SK-N-SH treated with all-trans-retinoic acid at 6 μM for 48 hours (cell line): ENCODE results near the gene SASH1.

Source experiments
- ARNTL ChIP-seq: fragments of 450-650 bp; formaldehyde crosslinking; IDR thresholded peaks from 2 replicates; pipeline ENCODE4 v1.5.0; 2020; ENCODE audit warnings: low read depth, mild to moderate bottlenecking, moderate library complexity, borderline replicate concordance
- BACH2 ChIP-seq: fragments of 250-450 bp; sonication (Bioruptor Pico); IDR thresholded peaks from 2 replicates; pipeline ENCODE4 v1.9.0; 2021; ENCODE audit warnings: mild to moderate bottlenecking, borderline replicate concordance
- GLIS3 ChIP-seq: fragments of 250-450 bp; sonication (Bioruptor Pico); IDR thresholded peaks from 2 replicates; pipeline ENCODE4 v1.5.0; 2020; ENCODE audit warnings: mild to moderate bottlenecking, moderate library complexity
- TCF4 ChIP-seq: fragments of 250-450 bp; sonication (Bioruptor Pico); IDR thresholded peaks from 2 replicates; pipeline ENCODE4 v1.8.0; 2021; ENCODE audit warnings: mild to moderate bottlenecking, moderate library complexity, borderline replicate concordance
- TF ChIP-seq, protein P1 (sequence below): fragments of 250-450 bp; sonication (Bioruptor Pico); IDR thresholded peaks from 2 replicates; pipeline ENCODE4 v1.5.1; 2021; ENCODE audit warnings: mild to moderate bottlenecking, moderate library complexity

DNA sequence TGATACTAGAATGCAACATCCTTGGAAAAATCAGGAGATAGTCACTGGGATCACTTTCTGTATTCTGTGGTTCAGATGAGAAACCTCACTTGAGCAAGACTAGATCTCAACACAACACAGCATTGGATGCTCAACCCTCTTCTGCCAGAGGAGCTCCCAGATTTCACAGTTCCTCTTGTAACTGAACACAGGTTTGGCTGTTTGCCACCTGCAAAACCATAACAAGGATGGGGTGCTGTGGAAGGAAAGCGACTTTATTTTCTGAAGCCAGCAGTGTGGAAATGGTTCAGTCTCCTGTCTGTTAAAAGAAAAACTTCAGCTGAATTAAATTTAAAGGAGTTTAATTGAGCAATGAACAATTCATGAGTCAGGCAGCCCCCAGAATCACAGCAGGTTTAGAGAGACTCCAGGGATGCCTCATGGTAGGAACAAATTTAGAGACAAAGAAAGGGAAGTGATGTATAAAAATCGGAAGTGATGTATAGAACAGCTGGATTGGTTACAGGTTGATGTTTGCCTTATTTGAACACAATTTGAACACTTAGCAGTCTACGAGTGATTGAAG is 254.3 kb downstream of the SASH1 start:
- no peak for TF ChIP-seq TCF4 (CRISPR knock-in tag)
- TF ChIP-seq ARNTL (CRISPR knock-in tag): no peak
- no peak for TF ChIP-seq GLIS3 (CRISPR knock-in tag)
- TF ChIP-seq, protein P1, sequence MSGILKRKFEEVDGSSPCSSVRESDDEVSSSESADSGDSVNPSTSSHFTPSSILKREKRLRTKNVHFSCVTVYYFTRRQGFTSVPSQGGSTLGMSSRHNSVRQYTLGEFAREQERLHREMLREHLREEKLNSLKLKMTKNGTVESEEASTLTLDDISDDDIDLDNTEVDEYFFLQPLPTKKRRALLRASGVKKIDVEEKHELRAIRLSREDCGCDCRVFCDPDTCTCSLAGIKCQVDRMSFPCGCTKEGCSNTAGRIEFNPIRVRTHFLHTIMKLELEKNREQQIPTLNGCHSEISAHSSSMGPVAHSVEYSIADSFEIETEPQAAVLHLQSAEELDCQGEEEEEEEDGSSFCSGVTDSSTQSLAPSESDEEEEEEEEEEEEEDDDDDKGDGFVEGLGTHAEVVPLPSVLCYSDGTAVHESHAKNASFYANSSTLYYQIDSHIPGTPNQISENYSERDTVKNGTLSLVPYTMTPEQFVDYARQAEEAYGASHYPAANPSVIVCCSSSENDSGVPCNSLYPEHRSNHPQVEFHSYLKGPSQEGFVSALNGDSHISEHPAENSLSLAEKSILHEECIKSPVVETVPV (CRISPR knock-in tag): no peak
- no peak for TF ChIP-seq BACH2 (CRISPR knock-in tag)
